NCI-H524 (cell line): ENCODE measurements around the gene PTTG1.

Experiments used
- DNase-seq, 2 experiments: peaks; one replicate each; lab custom pipeline; 2025; lab: John Stamatoyannopoulos, UW

Gene PTTG1

DNA sequence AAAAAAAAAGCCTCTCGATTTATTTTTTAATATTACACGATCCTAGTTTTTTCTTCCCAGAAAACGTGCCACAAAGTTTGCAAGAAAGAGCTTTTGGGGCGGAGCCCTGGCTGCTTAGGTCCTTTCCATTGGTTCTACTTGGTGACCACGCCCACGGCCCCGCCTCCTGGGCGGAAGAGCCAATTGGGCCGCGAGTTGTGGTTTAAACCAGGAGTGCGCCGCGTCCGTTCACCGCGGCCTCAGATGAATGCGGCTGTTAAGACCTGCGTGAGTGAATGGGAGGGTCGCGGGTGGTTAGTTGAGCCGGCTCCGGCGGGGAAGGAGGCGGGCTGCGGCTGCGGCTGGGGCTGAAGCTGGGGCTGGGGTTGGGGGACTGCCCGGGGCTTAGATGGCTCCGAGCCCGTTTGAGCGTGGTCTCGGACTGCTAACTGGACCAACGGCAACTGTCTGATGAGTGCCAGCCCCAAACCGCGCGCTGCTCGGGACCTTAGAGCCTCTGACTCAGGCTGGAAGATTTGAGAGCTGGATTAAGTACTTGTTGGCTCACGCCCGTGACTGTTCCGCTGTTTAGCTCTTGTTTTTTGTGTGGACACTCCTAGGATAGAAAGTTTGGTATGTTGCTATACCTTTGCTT is at the start of gene PTTG1:
PTTG1 (plus strand) TSS at position 231 of the 634 bp plus-strand sequence. CDS start 458 bp downstream, outside the sequence.
- DNase-seq: peak; percentile 96 to 97

DNA sequence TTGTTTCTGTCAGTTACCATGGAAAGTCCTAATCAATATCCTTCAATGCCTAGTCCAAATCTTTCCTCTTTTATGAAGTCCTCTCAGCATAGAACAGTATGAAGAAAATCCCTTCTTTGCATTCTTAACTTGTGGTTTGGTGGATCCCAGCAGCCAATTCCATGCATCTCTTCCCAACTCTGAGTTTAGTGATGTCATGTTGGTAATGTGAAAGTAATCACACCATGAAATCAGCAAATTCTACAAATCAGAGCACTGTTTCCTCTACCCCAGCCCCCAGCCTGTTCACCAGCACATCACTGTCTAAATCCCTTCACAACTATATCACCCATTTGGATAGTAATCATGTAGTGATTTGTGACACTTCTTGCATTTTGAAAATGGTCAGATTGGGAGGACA is 46.5 kb upstream of the PTTG1 start:
- DNase-seq: no peak

DNA sequence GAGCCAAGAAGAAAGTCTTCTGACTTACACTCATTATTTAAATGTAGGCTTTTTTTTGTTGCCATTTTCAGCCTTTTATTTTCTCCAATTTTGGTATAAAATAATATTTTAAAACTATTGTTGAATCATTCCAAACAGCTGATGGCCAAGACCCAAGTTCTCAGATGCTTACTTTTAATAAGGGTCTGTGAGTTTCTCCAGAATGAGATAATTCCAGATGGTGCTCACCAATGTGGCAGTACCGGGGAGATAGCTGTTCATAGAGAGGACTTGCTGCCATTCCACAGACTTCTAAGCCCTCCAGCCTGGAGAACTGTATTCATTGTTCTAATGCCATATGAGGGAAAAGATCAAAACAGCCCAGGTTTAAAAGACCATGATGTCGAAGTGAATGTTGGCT is 46.0 kb upstream of the PTTG1 start:
- DNase-seq: no peak

DNA sequence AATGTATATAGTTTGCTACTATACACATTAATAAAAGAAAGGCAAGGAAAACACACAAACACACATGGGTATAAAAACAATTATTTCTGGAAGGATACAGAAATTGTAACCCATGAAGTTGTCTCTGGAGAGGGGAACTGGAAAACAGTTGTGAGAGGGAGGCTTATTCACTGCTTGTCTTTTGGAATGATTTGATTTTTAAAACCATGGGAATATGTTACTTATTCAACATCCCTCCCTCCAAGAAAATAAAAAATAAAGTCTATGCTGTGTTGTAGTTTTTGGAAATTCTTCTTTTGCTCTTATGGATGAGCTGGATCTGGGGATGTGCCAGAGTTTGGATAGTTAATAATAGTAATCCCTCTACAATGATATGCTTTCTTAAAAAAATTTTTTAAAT is 45.2 kb upstream of the PTTG1 start:
- DNase-seq: no peak

DNA sequence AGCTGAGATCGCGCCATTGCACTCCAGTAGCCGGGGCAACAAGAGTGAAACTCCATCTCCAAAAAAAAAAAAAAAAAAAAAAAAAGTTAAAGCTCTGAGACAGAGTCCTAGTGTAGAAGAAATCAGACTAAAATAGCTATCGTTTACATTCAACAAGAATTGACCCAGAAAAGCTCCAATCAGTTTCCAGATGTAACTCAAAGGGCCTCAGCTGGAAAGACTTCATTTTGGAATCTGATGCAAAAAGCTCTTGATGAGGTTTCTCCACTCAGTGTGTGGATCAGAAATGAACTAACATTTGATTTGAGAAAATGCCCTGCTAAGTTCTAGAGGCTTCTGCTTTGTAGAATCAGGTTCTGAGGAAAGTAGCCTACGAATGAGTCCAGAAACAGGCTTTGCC is 44.0 kb upstream of the PTTG1 start:
- DNase-seq: no peak

DNA sequence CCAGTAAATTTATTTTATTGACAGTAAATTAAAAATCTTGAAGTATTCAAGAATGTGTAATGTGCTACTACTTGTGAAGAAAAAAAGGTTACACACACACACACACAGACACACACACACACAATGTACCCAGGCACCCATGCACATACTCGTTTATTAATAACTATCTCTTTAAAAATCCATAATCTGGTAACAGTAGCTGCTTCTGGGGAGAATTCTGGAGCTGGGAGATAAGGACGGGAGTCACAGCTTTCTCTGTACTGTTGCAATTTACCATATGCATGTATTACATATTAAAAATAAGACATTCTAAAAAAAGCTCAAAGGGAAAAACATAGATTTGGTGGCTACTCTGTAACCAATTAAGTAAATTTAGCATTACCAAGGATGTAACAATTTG is 43.3 kb upstream of the PTTG1 start:
- no peak for DNase-seq

DNA sequence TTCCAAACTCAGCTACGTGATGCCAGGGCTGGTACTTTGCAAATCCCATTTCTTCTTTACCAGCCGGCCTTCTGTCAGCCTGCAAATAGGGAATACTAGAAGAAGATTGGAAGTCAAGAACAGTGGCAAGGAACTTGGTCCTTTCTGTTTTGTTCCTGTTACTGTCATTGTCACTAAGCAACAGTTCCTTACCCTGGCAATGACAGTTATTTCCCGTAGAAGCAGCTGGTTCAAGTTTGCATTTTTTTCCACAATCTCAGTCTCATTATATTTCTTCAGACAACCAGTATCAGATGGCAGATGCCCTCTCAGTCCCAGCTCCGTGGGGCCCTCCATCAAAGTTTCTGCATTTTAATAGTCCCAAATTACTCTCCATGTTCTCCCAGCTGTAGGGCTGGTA is 42.1 kb upstream of the PTTG1 start:
- no peak for DNase-seq

DNA sequence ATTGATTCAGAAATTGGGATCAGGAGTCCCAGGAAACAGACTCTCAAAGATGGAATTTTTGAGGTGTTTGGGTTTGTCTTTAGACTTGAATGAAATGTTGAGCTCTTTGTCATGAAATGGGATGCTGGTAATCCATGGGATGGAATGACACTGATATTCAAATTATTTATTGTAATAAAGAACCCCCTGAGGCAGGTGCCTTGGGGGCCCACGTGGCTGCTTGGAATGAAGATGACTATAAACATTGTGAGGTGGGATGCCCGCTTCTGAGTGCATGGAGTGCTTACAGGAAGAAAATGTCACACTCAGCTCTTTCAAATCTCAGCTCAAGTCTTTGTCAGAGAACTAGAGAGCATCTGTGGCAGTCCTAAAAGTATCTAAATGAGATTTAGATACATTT is 41.6 kb upstream of the PTTG1 start:
- no peak for DNase-seq

DNA sequence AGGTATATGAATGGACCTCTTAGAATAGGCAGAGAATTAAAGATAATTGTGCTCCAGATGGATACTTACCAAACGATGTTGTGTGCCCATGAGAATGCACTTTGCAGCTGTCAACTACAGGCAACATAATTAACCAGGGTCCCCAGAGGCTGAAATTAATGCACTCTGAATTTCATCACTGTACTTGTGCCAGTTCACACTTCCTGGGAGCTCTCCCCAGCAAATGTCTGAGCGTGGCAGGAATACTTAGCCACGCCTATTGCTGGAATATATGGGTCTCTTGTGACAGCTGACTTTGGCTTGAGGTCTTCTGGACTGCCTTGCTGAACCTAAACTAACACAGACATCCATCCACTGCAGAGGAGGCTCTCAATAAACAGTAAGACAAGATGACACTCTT is 39.3 kb upstream of the PTTG1 start:
- peak; percentile 79 for DNase-seq

DNA sequence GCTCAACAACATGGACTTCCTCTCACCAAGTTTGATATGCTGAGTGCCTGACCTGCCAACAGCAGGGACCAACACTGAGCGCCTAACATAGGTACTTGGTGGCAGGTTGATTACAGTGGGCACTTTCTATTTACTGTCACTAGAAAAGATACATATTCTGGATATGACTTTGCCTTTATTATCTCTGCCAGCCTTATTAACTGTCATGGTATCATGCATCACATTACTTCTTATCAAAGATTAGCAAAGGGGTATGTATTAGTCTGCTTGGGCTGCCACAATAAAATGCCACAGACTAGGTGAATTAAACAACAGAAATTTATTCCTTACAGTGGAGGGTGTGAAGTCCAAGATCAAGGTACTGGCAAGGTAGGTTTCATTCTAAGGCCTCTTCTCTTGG is 37.0 kb upstream of the PTTG1 start:
- DNase-seq: no peak

DNA sequence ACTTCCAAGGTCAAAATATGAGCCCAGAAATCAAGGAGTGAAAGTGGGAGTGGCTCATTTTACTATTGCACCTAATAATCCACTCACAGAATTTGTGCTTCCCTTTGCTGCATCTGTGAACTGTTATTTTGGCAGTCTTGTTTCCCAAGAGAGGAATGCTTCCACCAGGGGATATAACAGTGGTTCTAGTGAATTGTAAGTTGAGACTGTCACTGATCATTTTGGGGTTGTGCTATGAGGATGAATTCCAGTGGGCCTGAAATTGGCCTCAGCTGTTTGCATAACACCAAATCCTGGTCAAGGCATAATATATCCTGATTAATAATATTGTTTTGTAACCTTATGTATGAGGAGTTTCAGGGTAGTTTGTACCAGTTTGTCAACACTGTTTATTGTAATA is 36.2 kb upstream of the PTTG1 start:
- DNase-seq: no peak

DNA sequence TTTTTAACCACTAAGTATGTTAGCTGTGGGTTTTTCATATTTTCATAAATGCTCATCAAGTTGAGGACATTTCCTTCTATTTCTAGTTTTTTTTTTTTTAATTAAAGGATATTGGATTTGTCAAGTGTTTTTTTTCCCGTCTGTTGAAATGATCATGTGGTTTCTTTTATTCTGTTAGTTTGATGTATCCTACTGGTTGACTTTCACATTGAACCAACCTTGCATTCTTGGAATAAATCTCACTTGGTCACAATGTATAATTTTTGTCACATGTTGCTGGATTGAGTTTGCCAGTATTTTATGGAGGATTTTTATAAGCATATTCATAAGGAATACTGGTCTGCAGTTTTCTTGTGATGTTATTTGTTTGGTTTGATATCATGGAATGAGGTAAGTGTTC is 34.2 kb upstream of the PTTG1 start:
- no peak for DNase-seq

DNA sequence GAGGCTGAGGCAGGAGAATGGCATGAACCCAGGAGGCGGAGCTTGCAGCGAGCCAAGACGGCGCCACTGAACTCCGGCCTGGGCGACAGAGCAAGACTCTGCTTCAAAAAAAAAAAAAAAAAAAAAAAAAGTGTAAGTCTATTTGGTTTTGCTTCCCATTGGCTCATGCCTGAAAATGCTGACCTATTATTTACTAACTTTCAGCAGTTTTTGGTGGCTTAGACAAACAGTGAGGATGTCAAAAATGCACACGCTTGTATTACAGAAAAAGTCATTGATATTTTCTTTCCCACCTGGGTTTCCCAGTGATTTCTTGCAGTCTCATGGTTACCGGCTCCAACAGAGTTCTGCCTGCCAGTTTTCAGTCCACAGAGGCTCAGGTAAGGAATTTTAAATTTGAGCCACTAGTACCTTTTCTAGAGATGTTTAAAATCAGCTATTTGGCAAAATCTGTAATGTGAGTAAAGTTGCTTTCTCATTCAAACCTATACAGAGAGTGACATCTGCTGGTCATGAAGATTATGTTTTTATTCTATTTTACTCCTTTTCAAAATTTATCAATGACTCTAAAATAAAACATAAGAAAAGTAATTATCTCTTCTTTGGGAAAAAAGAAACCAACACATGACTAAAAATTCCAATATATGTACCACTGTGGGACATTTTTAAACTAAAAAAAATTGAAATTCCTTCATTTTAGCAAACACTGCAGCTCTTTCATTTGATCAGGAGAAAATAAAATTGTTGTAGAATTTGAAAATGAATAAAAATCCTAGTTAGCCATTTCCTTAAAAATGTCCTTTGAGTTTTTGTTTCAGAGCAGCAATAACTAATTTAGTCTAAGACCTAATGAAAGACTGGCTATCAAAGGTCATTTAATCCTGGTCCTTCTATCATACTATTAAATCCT is 30.6 kb upstream of the PTTG1 start:
- peak in 1 of 2 experiments; percentile 33 for DNase-seq

DNA sequence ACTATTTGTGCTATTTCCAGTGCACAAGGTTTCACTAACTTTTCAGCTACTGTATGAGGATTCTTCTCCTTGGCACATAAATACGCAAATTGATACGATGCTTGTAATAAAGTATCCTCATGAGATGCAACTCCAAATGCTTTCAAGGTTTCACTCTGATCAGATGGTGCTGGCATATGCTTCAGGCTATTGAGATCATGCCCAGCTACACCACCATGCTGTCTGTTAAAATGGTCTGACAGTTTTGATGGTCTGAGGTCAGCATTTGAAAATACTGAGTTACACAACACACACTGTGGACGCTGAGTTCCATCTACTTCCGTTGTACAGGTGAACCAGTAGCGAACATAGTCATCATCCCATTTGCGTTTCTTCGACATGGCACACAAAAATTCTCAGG is 26.5 kb upstream of the PTTG1 start:
- DNase-seq: peak in 1 of 2 experiments; percentile 16

DNA sequence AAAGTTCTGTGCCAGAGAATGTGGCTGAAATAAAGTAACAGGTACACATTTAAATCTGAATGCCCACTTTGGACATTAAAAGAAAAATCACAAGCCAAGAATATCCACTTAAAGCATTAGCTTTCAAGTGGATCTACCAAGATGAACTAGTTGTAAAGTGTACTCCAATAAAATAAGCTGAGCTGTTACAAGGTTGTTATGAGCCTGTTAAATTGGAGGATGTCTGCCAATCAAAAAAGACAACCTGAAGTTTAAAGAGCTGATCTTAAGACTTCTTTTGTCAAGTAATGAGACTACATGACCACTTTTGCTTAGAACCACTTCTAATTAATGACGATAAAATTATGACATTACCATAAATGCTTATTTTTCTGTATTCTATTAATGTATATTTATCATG is 24.2 kb upstream of the PTTG1 start:
- DNase-seq: peak in 1 of 2 experiments; percentile 16

DNA sequence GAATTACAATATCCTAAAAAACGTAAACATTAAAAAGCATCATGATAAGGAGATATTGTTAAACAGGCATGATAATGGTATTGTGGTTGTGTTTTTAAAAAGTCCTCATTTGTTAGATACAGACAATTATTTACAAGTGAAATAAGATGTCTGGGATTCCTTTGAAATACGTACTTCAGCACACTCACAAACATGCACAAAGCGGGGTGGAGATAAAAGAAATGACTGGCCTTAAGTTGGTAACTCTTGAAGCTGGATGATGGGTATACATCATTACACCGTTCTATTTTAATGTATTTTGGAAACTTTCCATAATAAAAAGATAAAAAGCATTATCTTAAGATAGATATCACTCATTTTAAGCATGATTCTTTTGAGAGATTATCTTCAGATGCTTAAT is 22.8 kb upstream of the PTTG1 start:
- DNase-seq: no peak

DNA sequence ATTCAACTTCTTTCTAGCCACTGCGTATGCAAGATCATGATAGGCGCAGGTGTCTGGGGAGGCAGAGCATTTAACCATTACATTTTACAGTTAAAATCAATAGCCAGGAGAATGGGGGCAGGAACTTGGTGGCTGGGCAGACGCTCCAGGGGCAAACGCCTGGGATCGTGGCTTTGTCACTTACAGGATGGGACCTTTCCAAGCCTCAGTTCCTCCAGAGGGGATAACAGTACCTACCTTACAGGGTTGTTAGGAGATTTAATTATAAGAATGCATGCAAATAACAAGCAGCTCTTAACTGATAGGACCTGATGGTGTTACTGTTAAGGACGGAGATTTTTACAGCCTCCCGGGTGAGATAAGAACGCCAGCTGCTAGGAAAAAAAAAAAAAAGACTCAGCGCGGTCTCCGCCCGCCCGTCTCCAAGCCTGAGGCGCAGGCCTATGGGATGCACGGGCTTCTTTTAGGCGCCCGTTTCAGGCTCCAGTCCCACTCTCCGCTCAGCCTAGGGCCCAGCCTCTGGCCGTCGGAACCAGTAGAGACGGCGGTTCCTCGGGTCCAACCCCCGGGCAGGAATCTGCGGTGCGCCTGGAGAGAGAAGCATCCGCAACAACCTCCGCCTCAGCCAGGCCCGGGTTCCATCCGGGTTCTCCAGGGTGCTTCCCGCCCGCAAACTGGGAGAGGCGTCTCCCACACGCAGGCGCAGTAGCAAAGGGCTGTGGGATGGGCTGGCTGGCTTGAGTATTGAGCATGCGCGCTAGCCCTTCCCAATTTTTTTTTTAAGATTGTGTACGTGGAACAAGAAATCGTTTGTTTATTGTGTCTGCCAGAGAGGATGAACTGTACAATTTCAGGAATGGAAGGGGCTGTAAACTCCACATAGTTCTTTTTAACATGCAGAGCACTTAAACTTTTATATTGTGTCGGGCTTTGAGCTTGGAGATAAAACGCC is 22.0 kb upstream of the PTTG1 start, which contains the start of gene FAM200C:
FAM200C (minus strand) TSS at position 653 of the 952 bp plus-strand sequence. CDS start 4,564 bp downstream, outside the sequence.
- peak; percentile 77 to 87 for DNase-seq

DNA sequence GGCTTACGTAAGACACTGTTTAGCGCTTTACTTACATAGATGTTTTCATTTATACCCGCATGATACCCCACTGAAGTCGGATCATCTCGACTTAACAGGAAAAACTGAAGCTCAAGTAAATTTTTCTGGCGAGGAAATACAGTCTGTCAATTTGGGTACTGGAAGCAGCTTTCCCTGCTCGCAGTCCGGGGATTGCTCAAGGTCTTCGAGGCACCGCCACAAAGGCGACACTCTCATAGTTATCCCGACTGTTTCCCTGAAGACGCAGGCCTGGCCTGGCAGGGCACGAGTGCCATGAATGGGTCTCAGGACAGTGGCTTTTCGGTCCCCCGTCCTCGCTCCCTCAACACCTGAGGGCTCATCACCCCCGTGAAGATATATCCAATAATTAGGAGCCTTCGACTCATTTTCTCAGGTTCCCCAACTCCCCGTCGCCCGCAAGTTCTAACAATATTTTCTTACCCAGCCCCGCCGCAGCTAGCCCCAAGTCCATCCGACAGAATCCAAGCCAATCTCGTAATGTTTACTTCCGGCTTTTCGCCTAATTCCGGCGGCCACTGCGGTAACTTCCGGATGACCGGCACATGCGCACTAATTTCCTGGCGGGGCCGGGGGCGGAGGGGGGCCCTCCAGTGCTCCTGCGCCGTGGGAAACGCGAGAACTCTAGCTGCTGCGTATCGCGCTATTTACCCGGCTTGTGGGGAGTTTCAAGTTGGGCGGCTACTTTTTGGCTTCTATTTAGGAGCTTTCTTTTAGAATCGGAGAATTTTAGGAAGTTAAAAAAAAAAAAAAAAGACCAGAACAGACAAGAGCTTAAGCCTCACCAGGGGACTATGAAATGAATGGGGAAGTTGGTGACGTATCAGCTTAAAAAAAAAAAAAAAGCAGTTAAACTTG is 2.8 kb upstream of the PTTG1 start, which contains the start of gene SLU7:
SLU7 (minus strand) TSS at position 521 of the 897 bp plus-strand sequence. CDS start 3,787 bp downstream, outside the sequence.
- peak; percentile 82 to 92 for DNase-seq

DNA sequence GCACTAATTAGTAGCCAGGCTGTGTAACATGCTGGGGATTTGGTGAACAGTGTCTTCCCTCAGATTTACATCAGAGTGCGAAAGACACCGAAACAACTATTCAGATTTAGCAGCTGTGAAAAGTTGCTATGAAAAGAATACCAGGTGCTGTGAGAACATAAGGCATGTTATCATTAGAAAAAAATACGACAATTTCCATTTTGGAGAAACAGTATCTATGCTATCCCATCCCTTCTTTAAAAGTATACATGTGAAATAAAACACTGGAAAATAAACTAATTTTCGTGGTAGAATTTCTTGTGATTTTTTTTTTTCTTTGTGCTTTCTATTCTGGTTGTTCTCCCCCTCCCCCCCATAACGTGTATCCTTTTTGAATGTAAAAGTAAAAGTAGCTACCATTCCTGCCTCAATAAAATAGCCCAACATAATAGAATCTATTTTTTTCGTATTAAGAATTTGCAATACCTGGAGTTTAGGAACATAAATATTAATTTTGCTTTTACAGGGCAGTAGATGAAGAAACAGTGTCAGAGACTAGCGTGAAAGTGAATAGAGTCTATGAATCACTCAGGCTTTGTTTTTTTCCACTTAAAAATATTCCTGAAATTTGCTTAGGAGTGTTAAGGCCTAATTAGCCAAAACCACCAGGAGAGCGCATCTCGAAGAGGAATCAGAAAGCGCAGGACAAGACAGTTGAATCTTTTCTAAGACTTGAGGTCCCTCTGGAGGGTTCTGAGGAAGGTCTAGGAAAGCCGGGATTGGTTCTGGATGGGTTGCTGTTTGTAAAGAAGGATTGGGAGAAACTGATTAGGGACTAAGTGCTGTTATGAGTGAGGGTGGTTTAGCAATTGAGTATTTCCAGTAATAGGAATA is 2.0 kb upstream of the PTTG1 start:
- no peak for DNase-seq

DNA sequence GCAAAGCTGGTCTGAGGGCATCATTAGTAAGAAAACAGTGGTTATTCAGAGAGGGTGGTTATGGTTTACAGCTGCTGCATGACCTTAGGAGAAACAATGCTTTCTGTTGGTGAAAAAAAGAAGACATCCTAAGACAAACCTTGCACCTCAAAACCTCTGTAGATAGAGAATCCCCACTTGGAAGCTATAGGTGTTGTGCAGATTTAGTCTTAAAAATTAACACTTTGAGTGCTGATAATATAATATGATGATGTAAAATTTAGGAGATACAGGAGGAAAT is 1.4 kb upstream of the PTTG1 start:
- no peak for DNase-seq
